ENCODE data around the gene CCNB2. TPM values are rescaled to one million over a fixed set of nuclear protein-coding genes. Genes with fewer than 3 reads are reported as not detected.

The CCNB2 gene
- polyA plus RNA-seq, 1 of the 3 experiments (the other 2 are of a cell fraction), result 46.6 TPM

DNA sequence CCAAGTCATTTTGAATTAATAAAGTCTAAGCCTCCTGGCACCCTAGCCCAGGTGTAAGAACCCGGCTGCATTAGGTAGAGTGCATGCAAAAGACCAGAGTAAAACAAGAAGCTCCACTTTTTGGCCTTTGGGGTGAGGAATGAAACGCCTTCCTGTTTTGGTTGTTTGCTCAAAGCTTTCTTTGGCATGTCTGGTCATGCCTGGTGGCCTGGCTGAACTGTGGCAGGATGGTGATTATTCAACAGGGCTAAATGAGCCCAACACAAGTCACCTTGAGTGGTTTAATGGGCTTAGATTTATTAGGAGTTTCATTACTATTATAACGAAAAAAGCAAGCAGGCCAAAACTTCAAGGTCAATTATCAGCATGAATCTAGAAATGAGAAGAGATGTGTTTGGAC is 60.8 kb downstream of the CCNB2 start:
- POLR2A ChIA-PET, result no interaction called here
- 84% methylated on average over 3 of the region's 3 CpGs for WGBS (ENCODE audit: low lambda C conversion rate)
- Histone ChIP-seq H3K36me3 (replicated peaks in 1 of 2; ENCODE audit: control insufficient read depth in 1 of 2, insufficient read depth in 2 of 2, low read length in 1 of 2) (peaks cover 0 to 3% of the 10 kb centered on the region in 2 experiments), H3K27me3 (ENCODE audit: insufficient read depth) (no peaks in the 10 kb centered on the region), H3K27ac (ENCODE audit: low read depth in 2 of 2, low read length in 1 of 2) (no peak overlapping the region), H3K4me1 (ENCODE audit: control insufficient read depth in 1 of 2, insufficient read depth in 2 of 2, low read depth in 1 of 2, low read length in 1 of 2) (peaks cover 10 to 28% of the 10 kb centered on the region in 2 experiments; a peak in 3 of 4 replicates), H3K9ac (no peak overlapping the region), H3K79me2 (ENCODE audit: insufficient read depth) (no peaks in the 10 kb centered on the region), H3K4me2 (no peak overlapping the region), H3K4me3 (ENCODE audit: low read depth in 2 of 2, low read length in 1 of 2) (no peak overlapping the region), H2AFZ (ENCODE audit: low read depth) (no peak overlapping the region), H3K9me2 (no peaks in the 10 kb centered on the region), H3K9me3 (no peaks in the 10 kb centered on the region), H3F3A (replicated peaks; ENCODE audit: insufficient read depth) (peaks cover 21% of the 10 kb centered on the region), H4K20me1 (ENCODE audit: insufficient read depth) (no peaks in the 10 kb centered on the region)
- TF ChIP-seq TEAD4 (IDR thresholded peaks at IDR 0.05; ENCODE audit: borderline replicate concordance, insufficient read depth), result no peak
- no peak for TF ChIP-seq FOXM1 (IDR thresholded peaks at IDR 0.05; ENCODE audit: low read depth)
- no peak for TF ChIP-seq EP300 (IDR thresholded peaks at IDR 0.05; ENCODE audit: borderline replicate concordance in 1 of 2, low read depth in 1 of 2, low read length in 1 of 2)
- TF ChIP-seq, protein P1, sequence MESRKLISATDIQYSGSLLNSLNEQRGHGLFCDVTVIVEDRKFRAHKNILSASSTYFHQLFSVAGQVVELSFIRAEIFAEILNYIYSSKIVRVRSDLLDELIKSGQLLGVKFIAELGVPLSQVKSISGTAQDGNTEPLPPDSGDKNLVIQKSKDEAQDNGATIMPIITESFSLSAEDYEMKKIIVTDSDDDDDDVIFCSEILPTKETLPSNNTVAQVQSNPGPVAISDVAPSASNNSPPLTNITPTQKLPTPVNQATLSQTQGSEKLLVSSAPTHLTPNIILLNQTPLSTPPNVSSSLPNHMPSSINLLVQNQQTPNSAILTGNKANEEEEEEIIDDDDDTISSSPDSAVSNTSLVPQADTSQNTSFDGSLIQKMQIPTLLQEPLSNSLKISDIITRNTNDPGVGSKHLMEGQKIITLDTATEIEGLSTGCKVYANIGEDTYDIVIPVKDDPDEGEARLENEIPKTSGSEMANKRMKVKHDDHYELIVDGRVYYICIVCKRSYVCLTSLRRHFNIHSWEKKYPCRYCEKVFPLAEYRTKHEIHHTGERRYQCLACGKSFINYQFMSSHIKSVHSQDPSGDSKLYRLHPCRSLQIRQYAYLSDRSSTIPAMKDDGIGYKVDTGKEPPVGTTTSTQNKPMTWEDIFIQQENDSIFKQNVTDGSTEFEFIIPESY (IDR thresholded peaks at IDR 0.05; ENCODE audit: borderline replicate concordance, low read depth), result no peak
- no peak for TF ChIP-seq MXI1 (IDR thresholded peaks at IDR 0.05; ENCODE audit: low read depth, low read length)
- TF ChIP-seq, protein P2, sequence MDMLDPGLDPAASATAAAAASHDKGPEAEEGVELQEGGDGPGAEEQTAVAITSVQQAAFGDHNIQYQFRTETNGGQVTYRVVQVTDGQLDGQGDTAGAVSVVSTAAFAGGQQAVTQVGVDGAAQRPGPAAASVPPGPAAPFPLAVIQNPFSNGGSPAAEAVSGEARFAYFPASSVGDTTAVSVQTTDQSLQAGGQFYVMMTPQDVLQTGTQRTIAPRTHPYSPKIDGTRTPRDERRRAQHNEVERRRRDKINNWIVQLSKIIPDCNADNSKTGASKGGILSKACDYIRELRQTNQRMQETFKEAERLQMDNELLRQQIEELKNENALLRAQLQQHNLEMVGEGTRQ (IDR thresholded peaks at IDR 0.05; ENCODE audit: borderline replicate concordance, low read depth, low read length), result no peak
- TF ChIP-seq FOXJ3 (CRISPR knock-in tag; IDR thresholded peaks at IDR 0.05), result no peak
- TF ChIP-seq, protein P3, sequence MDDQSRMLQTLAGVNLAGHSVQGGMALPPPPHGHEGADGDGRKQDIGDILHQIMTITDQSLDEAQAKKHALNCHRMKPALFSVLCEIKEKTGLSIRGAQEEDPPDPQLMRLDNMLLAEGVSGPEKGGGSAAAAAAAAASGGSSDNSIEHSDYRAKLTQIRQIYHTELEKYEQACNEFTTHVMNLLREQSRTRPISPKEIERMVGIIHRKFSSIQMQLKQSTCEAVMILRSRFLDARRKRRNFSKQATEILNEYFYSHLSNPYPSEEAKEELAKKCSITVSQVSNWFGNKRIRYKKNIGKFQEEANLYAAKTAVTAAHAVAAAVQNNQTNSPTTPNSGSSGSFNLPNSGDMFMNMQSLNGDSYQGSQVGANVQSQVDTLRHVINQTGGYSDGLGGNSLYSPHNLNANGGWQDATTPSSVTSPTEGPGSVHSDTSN (IDR thresholded peaks at IDR 0.05), result no peak
- TF ChIP-seq ELF1 (IDR thresholded peaks at IDR 0.05), result no peak
- TF ChIP-seq NFIC (IDR thresholded peaks at IDR 0.05; ENCODE audit: borderline replicate concordance), result no peak
- TF ChIP-seq, protein P4, sequence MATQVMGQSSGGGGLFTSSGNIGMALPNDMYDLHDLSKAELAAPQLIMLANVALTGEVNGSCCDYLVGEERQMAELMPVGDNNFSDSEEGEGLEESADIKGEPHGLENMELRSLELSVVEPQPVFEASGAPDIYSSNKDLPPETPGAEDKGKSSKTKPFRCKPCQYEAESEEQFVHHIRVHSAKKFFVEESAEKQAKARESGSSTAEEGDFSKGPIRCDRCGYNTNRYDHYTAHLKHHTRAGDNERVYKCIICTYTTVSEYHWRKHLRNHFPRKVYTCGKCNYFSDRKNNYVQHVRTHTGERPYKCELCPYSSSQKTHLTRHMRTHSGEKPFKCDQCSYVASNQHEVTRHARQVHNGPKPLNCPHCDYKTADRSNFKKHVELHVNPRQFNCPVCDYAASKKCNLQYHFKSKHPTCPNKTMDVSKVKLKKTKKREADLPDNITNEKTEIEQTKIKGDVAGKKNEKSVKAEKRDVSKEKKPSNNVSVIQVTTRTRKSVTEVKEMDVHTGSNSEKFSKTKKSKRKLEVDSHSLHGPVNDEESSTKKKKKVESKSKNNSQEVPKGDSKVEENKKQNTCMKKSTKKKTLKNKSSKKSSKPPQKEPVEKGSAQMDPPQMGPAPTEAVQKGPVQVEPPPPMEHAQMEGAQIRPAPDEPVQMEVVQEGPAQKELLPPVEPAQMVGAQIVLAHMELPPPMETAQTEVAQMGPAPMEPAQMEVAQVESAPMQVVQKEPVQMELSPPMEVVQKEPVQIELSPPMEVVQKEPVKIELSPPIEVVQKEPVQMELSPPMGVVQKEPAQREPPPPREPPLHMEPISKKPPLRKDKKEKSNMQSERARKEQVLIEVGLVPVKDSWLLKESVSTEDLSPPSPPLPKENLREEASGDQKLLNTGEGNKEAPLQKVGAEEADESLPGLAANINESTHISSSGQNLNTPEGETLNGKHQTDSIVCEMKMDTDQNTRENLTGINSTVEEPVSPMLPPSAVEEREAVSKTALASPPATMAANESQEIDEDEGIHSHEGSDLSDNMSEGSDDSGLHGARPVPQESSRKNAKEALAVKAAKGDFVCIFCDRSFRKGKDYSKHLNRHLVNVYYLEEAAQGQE (IDR thresholded peaks at IDR 0.05; ENCODE audit: low read depth, low read length), result no peak
- no peak for TF ChIP-seq POLR2AphosphoS5 (IDR thresholded peaks at IDR 0.05; ENCODE audit: low read depth, low read length)
- TF ChIP-seq TCF12 (IDR thresholded peaks at IDR 0.05), result no peak
- TF ChIP-seq NRF1 (IDR thresholded peaks at IDR 0.05; ENCODE audit: low read depth, low read length), result no peak
- TF ChIP-seq, protein P5, sequence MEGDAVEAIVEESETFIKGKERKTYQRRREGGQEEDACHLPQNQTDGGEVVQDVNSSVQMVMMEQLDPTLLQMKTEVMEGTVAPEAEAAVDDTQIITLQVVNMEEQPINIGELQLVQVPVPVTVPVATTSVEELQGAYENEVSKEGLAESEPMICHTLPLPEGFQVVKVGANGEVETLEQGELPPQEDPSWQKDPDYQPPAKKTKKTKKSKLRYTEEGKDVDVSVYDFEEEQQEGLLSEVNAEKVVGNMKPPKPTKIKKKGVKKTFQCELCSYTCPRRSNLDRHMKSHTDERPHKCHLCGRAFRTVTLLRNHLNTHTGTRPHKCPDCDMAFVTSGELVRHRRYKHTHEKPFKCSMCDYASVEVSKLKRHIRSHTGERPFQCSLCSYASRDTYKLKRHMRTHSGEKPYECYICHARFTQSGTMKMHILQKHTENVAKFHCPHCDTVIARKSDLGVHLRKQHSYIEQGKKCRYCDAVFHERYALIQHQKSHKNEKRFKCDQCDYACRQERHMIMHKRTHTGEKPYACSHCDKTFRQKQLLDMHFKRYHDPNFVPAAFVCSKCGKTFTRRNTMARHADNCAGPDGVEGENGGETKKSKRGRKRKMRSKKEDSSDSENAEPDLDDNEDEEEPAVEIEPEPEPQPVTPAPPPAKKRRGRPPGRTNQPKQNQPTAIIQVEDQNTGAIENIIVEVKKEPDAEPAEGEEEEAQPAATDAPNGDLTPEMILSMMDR (IDR thresholded peaks at IDR 0.05), result no peak
- TF ChIP-seq EZH2phosphoT487 (IDR thresholded peaks at IDR 0.05; ENCODE audit: borderline replicate concordance, low read depth), result no peak
- no peak for TF ChIP-seq TAF1 (IDR thresholded peaks at IDR 0.05; ENCODE audit: borderline replicate concordance, low read depth, low read length)
- no peak for TF ChIP-seq SIN3A (IDR thresholded peaks at IDR 0.05; ENCODE audit: borderline replicate concordance, low read depth, low read length)
- no peak for TF ChIP-seq FOSL2 (IDR thresholded peaks at IDR 0.05; ENCODE audit: borderline replicate concordance, low read depth)
- DNase-seq, result no peak
- CTCF ChIA-PET, result interaction anchor here (1.0 to 1.9 kb wide), 4 partner anchors 9 to 363 kb away, joined by 5 to 10 read pairs (median 8); no protein-coding TSS in a partner anchor
